ENCODE data around the gene RYK. TPM values are rescaled to one million over a fixed set of nuclear protein-coding genes. Genes with fewer than 3 reads are reported as not detected.
A peak's percentile ranks its signal among the peaks of the same experiment; 100 is the strongest.

The RYK gene
- total RNA-seq, 4 donors from 2014 or later = 69.3 to 100 (median 84.7) TPM

DNA sequence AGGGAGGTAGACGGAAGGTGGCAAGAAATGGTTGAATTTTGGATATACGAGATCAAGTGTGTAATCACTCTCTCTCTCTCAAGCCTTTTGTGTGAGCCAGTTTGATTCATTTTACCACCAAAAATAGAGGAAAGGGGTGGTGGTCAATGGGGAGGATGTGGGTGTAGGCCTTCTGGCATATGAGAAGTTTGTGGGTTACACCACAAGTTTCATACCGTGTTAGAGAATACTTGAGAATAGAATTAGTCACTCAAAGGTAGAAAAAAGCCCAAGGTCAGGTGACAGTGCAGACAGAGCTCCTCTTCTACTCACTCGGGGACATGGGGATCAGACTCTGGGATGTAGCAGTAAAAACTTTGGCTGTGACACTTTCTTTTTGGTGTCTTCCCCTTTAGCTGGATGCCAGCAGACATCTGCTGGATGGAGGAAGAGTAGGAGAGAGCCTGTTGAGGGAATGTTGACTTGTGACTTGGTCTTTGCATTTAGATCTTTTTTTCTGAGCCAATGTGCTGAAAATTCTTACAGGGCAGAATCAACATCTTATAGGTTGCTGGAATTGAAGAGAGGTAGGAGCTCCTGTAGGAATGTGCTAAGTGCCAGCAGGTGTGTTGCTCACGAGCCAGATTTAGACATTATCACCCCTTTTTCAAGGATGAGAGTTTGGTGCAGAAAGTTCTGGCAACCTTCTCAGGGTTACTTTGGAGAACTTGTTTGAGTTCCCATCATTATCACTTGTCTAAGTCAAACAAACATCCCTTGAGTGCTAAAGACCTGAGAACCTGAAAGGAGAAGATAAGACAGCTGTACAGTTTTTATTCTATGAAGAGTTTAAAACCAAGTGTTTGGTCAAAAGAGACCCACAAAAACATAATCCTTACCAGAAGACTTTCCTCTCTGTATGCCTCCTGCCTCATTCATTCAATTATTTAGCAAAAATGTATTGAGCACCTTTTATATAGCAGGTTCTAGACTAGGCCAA lies 43.9 kb upstream of the RYK start:
- DNase-seq (ENCODE audit: low spot score) (no peak), ATAC-seq (ENCODE audit: low FRiP score) (no peak)
- TF ChIP-seq, protein P1, sequence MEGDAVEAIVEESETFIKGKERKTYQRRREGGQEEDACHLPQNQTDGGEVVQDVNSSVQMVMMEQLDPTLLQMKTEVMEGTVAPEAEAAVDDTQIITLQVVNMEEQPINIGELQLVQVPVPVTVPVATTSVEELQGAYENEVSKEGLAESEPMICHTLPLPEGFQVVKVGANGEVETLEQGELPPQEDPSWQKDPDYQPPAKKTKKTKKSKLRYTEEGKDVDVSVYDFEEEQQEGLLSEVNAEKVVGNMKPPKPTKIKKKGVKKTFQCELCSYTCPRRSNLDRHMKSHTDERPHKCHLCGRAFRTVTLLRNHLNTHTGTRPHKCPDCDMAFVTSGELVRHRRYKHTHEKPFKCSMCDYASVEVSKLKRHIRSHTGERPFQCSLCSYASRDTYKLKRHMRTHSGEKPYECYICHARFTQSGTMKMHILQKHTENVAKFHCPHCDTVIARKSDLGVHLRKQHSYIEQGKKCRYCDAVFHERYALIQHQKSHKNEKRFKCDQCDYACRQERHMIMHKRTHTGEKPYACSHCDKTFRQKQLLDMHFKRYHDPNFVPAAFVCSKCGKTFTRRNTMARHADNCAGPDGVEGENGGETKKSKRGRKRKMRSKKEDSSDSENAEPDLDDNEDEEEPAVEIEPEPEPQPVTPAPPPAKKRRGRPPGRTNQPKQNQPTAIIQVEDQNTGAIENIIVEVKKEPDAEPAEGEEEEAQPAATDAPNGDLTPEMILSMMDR (IDR thresholded peaks at IDR 0.05) = no peak

DNA sequence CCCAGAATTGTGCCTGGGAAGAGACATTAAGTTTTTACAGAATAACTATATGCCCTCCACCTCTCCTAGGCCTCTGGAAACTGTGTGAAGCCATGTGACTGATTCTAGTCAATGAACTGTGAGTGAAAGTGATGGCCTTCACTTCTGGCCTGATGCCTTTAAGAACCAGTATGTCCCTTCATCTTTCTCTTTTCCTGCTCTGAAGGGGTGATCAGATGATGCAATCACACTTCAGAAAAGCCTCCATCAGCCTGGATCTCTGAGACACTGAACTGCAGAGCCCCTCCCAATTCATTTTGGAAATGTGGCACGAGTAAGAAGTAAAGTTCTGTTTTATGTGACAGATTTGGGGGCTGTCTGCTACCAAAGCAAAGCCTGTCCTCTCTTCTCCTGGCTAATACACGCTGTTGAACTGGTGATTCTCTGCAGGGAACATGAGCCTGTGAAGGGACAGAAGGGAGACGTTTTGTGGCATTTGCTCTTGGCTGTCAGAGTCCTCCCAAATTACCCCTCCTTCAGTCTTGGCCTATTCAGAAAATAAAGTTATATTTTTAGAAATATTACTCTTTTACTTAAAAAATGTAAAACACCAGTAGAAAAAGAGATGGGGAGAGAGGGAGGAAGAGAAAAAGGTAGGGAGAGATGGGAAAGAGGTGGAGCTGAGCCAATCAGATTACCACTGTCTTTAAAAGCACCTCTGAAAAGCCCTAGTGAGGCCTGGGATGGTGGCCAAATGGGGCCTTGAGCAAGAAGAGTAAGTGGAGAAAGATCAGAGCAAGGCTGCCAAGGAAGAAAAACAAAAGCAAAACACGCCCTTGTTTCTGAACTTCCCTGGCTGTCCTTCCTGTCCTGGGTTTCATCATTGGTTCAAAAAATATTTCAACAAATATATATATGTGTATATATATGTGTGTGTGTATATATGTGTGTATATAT lies 40.9 kb upstream of the RYK start:
- DNase-seq (ENCODE audit: low spot score) = no peak
- TF ChIP-seq, protein P1 (IDR thresholded peaks at IDR 0.05) = no peak
- ATAC-seq (ENCODE audit: low FRiP score) = peak; percentile 91

DNA sequence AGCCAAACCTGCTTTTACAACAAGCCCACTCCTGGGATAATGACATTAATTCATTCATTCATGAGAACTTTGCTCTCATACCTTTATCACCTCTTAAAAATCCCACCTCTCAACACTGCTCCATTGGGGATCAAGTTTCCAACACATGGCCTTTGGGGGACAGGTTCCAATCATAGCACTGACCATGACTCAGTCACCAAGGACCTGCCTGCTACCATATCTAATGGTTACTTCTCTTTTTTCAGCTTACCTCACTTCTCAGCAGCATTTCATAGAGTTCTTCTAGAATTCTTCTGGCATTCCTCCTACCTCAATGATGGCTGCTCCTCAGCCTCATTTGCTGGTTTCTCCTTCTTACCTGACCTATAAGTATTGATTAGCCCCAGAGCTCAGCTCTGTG lies 36.9 kb upstream of the RYK start:
- TF ChIP-seq, protein P1 (IDR thresholded peaks at IDR 0.05) = no peak
- no peak for DNase-seq (ENCODE audit: low spot score)
- no peak for ATAC-seq (ENCODE audit: low FRiP score)

- no peak for ATAC-seq (ENCODE audit: low FRiP score)
- TF ChIP-seq, protein P1 (IDR thresholded peaks at IDR 0.05) = no peak
- DNase-seq (ENCODE audit: low spot score) = no peak
Observed at GRCh38 chr3:134284438-134284837, 33.8 kb upstream of the RYK start.

DNA sequence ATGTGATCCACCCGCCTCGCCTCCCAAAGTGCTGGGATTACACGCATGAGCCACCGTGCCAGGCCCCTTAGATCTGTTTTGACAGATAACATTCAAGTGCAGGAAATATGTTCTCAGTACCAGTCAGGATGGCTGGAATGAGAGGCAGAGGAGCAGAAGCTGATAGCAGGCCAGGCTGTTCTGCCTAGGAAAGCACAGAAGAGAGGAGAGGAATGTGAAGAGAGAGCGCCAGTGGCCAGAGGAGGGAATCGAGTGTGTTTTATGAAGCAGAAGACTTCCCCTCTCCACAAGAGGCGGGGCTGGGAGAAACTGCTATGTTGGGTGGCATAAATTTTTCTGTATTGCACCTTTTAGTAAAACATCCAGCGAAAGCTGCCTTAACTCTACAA lies 32.0 kb upstream of the RYK start:
- TF ChIP-seq, protein P1 (IDR thresholded peaks at IDR 0.05) = no peak
- DNase-seq (ENCODE audit: low spot score) = no peak
- ATAC-seq (ENCODE audit: low FRiP score) = no peak

GRCh38 chr3:134281912-134282658 lies 31.4 kb upstream of the RYK start:
- TF ChIP-seq, protein P1 (IDR thresholded peaks at IDR 0.05) = no peak
- ATAC-seq (ENCODE audit: low FRiP score) (no peak), DNase-seq (ENCODE audit: low spot score) (no peak)

Measured in omental fat pad (tissue), 4 donors.